GM18861 (cell line): ENCODE results near the gene GDPD3.
"Not testable (repeated sequence)": the region's sequence is repeated elsewhere in the genome, so short reads cannot be mapped to it uniquely, and the experiment has no call there.

Source experiments
- ATAC-seq: cut with Tn5 transposase; IDR thresholded peaks from one replicate; pipeline ENCODE4 v1.9.1; 2021; ENCODE audit not compliant: unreplicated experiment

Gene GDPD3

GRCh38 chr16:30124985-30125379 lies 11.6 kb upstream of the GDPD3 start:
- ATAC-seq: no peak

- ATAC-seq: no peak
Measured at GRCh38 chr16:30122604-30123160, 9.3 kb upstream of the GDPD3 start.

GRCh38 chr16:30121741-30122571 lies 8.6 kb upstream of the GDPD3 start:
- no peak for ATAC-seq

GRCh38 chr16:30120340-30121105 lies 7.2 kb upstream of the GDPD3 start:
- no peak for ATAC-seq

- ATAC-seq: no peak
Measured at GRCh38 chr16:30119428-30119827, 6.1 kb upstream of the GDPD3 start.

GRCh38 chr16:30117768-30118167 lies 4.4 kb upstream of the GDPD3 start:
- no peak for ATAC-seq

- no peak for ATAC-seq
Measured at GRCh38 chr16:30116291-30117207, 3.2 kb upstream of the GDPD3 start.

GRCh38 chr16:30115238-30115637 lies 1.9 kb upstream of the GDPD3 start:
- ATAC-seq: no peak

GRCh38 chr16:30114833-30115232 lies 1.5 kb upstream of the GDPD3 start:
- not testable (repeated sequence) for ATAC-seq

GRCh38 chr16:30114411-30114810 lies 1.1 kb upstream of the GDPD3 start:
- no peak for ATAC-seq

- ATAC-seq: no peak
Measured at GRCh38 chr16:30113711-30114333, 485 bp upstream of the GDPD3 start.

GRCh38 chr16:30112197-30113030 lies 923 bp downstream of the GDPD3 start:
- ATAC-seq: no peak

GRCh38 chr16:30110661-30111060 lies 2.7 kb downstream of the GDPD3 start:
- ATAC-seq: no peak

GRCh38 chr16:30108059-30108850 lies 5.1 kb downstream of the GDPD3 start:
- ATAC-seq: no peak

- no peak for ATAC-seq
Measured at GRCh38 chr16:30104492-30104891, 8.8 kb downstream of the GDPD3 start.

GRCh38 chr16:30104090-30104489 lies 9.2 kb downstream of the GDPD3 start:
- ATAC-seq: no peak

GRCh38 chr16:30096862-30097563 lies 16.3 kb downstream of the GDPD3 start:
- ATAC-seq: no peak
